GM18526 (cell line): ENCODE data around the gene RNF34.

Experiments used
- POLR2A ChIP-seq: IDR thresholded peaks from 3 replicates; pipeline ENCODE4 v1.6.1; 2011; ENCODE audit not compliant: insufficient read length; ENCODE audit errors: extremely low read depth

RNF34 gene

DNA sequence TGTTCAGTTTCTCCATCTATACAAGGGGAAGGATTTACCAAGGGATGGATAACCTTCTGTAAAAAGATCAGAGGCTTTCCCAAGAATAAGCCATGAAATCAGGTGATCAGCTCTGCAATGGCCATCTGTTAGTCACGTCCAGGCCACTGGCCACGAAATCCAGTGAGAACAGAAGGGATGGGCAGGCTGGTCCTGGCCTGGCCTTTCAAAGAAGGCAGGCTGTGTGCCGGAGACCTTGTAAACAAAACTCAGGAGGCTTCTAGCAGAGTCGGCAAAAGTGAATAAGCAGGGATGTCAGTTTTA, 68.5 kb downstream of the RNF34 start:
- TF ChIP-seq POLR2A, result no peak

DNA sequence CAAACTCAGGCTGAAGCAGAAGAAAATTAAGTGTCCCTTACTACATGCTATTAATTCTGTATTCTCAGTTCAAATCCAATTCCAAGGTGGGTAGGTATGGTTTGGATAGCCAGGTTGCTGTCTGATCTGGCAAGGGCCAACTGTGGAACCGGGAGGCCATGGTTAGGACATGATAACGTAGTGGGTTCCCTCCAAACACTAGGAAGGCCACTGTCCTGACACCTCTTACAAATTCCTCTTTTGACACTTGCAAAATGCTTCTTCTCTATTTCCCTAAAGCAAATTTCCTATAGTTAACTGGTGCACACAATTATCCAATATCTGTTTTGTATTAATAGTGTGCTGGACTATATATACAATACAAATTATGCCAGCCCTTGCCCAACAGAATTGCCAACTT, 70.8 kb downstream of the RNF34 start:
- no peak for TF ChIP-seq POLR2A

DNA sequence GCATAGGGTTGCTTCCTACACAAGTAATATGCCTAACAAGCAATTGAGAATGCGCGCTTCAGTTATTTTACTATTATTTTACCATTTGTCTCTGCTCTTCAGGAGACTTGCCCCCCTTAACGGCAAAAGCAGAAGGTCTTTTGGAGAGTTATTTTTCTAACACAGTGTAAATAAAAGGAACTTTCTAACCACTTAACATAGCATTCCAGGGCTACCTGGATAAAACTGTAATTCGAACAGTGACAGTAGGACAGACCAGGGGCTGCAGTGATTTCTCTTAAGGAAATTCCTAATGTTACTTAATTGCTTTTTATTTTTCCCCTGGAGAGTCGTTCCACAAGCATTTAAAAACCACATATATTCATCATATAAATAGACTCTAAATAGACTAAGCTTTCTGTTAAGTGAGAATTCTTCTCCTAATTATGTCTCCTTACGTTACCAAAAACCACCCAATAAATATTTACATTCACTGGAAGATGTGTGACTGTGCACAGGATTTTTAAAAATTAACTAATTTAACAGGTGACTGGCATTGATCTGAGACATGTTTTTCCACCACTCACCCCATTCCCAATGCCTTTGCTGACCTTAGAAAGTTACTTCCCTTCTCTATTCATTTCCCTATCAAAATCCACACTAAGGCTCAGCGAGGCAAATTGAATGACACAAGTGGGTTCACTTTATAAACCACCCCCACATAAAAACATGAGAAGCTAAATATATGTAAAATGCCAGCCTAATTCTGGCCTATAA, 72.4 kb downstream of the RNF34 start:
- no peak for TF ChIP-seq POLR2A
